ENCODE measurements around the gene MYH16. TPM values are rescaled to one million over a fixed set of nuclear protein-coding genes. Genes with fewer than 3 reads are reported as not detected.
"Not testable (repeated sequence)": the region's sequence is repeated elsewhere in the genome, so short reads cannot be mapped to it uniquely, and the experiment has no call there.

The MYH16 gene
- total RNA-seq, 1 experiment from 2014 or later, result 0.78 TPM

DNA sequence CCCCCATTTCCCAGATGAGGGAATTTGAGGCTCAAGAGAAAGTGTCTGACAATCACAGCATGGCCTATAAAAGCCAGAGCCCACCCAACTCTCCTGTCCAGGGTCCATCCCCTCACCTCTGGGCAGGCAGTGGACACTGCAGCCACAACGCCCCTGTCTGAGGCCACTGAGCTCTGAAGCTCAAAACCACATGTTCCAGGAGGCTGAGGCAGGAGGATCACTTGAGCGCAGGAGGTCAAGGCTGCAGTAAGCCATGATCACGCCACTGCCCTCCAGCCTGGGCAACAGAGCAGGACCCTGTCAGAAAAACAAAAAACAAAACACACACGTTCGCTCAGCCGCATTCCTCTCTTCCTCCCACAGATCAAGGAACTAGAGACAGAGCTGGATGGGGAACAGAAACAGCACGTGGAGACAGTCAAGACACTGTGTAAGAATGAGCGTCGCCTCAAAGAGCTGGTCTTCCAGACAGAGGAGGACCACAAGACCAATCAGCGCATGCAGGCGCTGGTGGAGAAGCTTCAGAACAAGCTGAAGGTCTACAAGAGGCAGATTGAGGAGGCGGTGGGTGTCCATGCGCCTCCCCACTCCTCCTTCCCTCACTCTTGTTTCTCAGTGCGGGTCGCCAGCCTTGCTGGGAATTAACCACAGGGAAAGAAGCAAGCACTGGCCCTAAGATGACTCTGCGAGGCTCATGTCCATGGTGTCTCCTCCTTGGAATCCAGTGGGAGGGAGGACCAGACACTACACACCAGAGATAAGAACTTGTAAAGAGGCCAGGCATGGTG lies 33.0 kb downstream of the MYH16 start:
- no peak for DNase-seq (ENCODE audit: low spot score)

- peak; percentile 29 for DNase-seq (ENCODE audit: low spot score)
These were observed 35.9 kb downstream of the MYH16 start for GRCh38 chr7:99308461-99309074.

DNA sequence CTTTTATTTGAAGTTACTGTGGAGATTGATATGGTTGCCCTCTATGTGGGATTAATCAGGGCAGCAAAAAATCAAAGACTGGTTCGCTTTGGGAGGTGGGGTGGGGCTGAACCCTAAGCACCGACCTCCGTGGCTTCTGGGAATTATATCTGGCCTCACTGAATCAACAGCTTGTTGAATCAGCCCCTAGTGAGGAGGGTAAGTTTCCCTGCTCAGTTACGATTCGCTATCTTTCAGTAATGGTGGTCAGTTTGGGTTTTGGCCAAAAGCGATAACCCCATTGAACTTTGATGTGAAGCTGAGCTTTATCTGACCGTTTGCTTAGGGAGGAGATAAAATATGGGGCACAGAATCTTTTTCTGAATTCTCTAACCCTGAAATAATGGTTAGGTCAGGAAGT lies 36.5 kb downstream of the MYH16 start:
- DNase-seq (ENCODE audit: low spot score), result no peak

DNA sequence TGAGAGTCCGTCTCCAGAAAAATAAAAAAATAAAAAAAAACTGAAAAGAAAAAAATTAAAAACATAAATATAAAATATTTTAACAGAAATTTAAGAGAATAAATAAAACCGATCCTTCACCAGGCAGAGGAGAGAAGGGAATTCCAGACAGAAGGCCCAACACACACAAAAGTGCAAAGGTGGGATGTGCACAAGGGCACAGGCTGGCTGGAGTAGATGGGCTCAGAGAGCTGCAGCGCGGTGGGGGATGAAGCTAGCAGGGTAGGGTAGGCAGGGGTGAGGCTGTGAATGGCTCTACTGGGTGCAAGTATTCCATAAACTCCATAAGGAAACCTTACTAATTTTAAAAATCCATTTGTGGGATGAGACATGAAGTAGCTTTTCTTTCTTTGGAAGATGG lies 37.4 kb downstream of the MYH16 start:
- no peak for DNase-seq (ENCODE audit: low spot score)

GRCh38 chr7:99311702-99312101 lies 39.1 kb downstream of the MYH16 start:
- DNase-seq (ENCODE audit: low spot score), result no peak

DNA sequence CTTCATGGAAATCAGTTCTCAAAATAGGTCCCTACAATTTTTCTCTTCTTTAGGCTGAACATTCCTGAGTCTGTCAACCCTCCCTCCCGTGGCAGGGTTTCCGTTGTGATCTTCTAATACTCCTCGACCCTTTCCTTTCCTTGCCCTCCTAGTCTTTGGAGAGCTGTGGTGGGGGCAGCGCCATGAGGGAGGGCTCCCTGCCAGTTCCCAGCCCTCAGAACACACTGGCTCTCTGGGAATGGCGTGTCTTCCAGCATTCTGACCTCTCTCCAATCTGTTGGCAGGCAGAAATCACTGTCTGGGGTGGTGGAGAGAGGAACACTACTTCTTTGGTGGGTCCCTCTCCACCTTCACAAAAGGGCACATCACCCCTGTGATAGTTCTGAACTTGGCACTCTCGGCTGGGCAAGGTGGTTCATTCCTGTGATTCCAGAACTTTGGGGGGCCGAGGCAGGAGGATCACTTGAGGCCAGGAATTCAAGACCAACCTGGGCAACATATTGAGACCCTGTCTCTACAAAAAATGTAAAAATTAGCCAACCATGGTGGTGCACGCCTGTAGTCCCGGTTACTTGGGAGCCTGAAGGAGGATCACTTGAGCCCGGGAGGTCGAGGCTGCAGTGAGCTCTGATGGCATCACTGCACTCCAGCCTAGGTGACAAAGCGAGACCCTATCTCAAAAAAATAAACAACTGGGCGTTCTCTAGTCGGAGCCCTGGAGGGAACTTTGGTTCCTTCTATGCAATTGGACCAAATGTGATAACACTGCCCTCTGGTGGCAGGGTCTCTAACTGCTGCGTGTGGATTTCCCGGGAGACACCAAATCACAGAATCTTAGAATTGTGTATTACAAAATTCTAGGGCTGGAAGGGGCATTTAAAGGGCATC lies 39.9 kb downstream of the MYH16 start:
- DNase-seq (ENCODE audit: low spot score), result peak; percentile 60

- DNase-seq (ENCODE audit: low spot score), result no peak
These were observed 40.5 kb downstream of the MYH16 start for GRCh38 chr7:99313204-99313573.

GRCh38 chr7:99314504-99314903 lies 41.9 kb downstream of the MYH16 start:
- no peak for DNase-seq (ENCODE audit: low spot score)

- no peak for DNase-seq (ENCODE audit: low spot score)
These were observed 47.7 kb downstream of the MYH16 start for GRCh38 chr7:99320371-99320770.

DNA sequence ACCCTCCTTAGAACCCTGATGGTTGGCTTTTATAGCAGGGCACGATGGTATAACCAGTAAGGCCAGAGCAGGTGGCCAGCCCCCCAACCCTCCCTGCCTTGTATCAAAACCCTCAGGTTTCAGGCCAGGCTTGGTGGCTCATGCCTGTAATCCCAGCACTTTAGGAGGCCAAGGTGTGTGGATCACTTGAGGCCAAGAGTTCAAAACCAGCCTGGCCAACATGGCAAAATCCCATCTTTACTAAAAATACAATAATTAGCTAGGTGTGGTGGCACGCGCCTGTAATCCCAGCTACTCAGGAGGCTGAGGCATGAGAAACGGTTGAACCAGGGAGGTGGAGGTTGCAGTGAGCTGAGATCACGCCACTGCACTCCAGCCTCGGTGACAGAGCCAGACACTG lies 50.0 kb downstream of the MYH16 start:
- DNase-seq (ENCODE audit: low spot score), result not testable (repeated sequence)

GRCh38 chr7:99324559-99324958 lies 51.9 kb downstream of the MYH16 start:
- no peak for DNase-seq (ENCODE audit: low spot score)

DNA sequence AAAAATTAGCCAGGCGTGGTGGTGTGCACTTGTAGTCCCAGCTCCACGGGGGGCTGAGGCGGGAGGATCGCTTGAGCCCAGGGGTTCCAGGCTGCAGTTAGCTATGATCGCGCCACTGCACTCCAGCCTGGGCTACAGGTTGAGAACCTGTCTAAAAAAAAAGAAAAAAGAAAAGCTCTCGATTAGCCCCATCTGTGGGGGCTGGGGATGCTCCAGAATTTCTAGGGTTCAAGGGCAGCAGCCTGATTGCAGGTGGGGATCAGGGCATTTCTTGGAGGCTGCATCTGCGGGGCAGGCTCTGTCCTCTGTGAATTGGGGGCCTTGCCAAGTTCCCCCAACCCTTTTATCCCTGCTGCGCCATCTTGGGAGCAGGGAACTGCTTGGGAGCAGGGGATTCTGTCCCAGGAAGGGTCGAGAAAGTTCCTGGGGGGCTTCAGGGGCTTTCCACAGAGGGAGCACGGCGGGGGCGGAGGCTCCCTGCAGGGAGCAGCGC lies 52.4 kb downstream of the MYH16 start:
- no peak for DNase-seq (ENCODE audit: low spot score)

- peak; percentile 88 for DNase-seq (ENCODE audit: low spot score)
These were observed 53.2 kb downstream of the MYH16 start, which contains the start of gene ARPC1A for GRCh38 chr7:99325592-99326407. Gene ARPC1A (plus strand): TSS chr7:99325898. CDS start chr7:99333354, 7,456 bp downstream.

DNA sequence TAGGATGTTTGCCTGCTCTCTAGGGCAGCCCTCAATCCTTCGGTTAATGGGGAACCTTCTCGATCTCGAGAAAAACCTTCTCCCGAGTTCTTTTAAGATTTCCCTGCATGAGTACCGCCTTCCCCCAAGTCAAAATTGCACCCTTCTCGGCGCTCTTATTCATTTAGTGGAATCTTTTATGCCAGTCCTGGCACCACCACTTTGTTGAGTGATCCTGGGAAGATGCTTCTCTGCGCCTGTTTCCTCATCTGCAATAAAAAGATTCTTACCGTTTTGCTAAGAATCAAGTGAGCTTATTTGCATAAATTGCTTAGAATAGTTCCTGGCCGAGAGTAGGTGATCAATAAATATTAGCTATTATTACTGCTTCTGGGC lies 53.8 kb downstream of the MYH16 start:
- DNase-seq (ENCODE audit: low spot score), result no peak

DNA sequence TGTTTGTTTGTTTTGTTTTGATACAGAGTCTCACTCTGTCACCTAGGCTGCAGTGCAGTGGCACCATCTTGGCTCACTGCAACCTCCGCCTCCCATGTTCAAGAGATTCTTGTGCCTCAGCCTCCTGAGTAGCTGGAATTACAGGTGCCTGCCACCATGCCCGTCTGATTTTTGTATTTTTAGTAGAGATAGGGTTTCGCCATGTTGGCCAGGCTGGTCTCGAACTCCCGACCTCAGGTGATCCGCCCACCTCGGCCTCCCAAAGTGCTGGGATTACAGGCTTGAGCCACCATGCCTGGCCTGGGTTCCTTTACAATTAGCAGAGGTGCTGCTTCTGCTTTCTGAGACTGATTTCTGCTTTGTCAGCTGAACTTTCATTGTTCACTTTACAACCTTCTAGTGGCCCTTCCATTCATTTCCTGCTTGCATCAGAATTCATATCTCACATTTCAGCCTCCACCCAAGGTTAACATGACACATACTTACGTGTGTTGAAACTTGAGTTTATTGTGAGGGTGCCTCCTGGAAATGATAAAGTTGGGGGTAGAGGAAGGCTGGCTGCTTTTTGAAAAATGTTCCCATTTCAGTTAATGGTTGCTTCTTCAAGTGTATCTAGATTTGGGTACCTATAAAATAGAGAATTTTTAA lies 57.8 kb downstream of the MYH16 start:
- peak; percentile 86 for DNase-seq (ENCODE audit: low spot score)

- no peak for DNase-seq (ENCODE audit: low spot score)
These were observed 58.4 kb downstream of the MYH16 start for GRCh38 chr7:99331002-99331401.

DNA sequence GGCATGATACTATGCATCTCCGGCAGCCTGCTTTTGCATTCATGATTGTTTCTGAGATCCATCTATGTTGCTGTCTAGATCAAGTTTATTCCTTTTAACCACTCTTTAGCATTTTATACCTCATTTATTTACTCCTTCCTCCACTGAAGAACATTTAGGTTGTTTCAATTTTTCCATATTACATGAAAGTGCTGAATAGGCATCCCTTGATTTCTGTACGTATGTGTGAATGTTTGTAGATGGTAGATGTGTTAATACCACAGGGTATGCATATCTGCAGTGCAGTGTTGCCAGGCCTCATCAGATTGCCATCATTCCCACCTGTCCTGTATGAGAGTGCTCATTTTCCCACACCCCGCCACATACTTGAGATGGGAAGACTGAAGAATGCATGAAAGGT lies 67.0 kb downstream of the MYH16 start:
- DNase-seq (ENCODE audit: low spot score), result no peak

DNA sequence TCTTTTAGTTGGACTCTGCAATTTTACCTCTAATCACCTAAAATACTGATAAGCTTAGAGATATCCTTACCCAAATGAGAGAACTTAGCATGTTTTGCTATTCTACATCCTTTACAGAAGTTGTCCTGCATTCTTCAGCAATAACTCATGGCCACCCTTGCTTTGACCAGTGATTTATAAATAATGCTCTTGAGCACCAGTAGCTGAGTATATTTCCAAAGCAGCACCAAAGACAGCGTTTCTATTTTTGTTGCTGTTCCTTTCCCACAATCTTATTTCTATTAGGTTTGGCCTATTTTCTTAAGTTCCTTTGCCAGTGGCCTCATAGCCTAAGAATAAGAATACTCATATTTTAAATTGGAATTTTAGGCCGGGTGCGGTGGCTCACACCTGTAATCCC lies 68.0 kb downstream of the MYH16 start:
- no peak for DNase-seq (ENCODE audit: low spot score)

- no peak for DNase-seq (ENCODE audit: low spot score)
These were observed 71.5 kb downstream of the MYH16 start for GRCh38 chr7:99344061-99344647.

GRCh38 chr7:99350641-99351040 lies 78.0 kb downstream of the MYH16 start:
- DNase-seq (ENCODE audit: low spot score), result not testable (repeated sequence)

GRCh38 chr7:99352247-99352646 lies 79.6 kb downstream of the MYH16 start:
- no peak for DNase-seq (ENCODE audit: low spot score)
